Epithelial cell of prostate (primary cell): ENCODE measurements around the gene RIPOR3.
A peak's percentile ranks its signal among the peaks of the same experiment; 100 is the strongest.
"Not testable (repeated sequence)": the region's sequence is repeated elsewhere in the genome, so short reads cannot be mapped to it uniquely, and the experiment has no call there.

Source experiments
- DNase-seq: peaks from one replicate; pipeline ENCODE4 v3.0.0-alpha.2; 2011; ENCODE audit warnings: low read depth, low spot score
- H3K27ac ChIP-seq: fragments of 450-650 bp; 2 replicates; pipeline ENCODE4 v1.5.1; 2017; ENCODE audit warnings: mild to moderate bottlenecking

RIPOR3 gene

GRCh38 chr20:50666709-50667298, 24.5 kb downstream of the RIPOR3 start:
- no peak for DNase-seq
- H3K27ac ChIP-seq: no peak overlapping the region

GRCh38 chr20:50664254-50664653, 27.1 kb downstream of the RIPOR3 start:
- DNase-seq: no peak
- no peak overlapping the region for H3K27ac ChIP-seq

GRCh38 chr20:50663095-50663821, 28.1 kb downstream of the RIPOR3 start:
- no peak overlapping the region for H3K27ac ChIP-seq
- peak; percentile 34 for DNase-seq

GRCh38 chr20:50659975-50660670, 31.2 kb downstream of the RIPOR3 start:
- no peak overlapping the region for H3K27ac ChIP-seq
- DNase-seq: no peak

GRCh38 chr20:50658804-50659380, 32.5 kb downstream of the RIPOR3 start:
- H3K27ac ChIP-seq: peak overlapping the region; percentile 22
- no peak for DNase-seq

GRCh38 chr20:50655311-50655880, 35.9 kb downstream of the RIPOR3 start:
- no peak for DNase-seq
- no peak overlapping the region for H3K27ac ChIP-seq

GRCh38 chr20:50654904-50655303, 36.4 kb downstream of the RIPOR3 start:
- no peak overlapping the region for H3K27ac ChIP-seq
- DNase-seq: no peak

- H3K27ac ChIP-seq: no peak overlapping the region
- DNase-seq: no peak
Observed at GRCh38 chr20:50652702-50653294, 38.5 kb downstream of the RIPOR3 start.

- no peak overlapping the region for H3K27ac ChIP-seq
- DNase-seq: no peak
Observed at GRCh38 chr20:50651676-50652075, 39.7 kb downstream of the RIPOR3 start.

GRCh38 chr20:50649590-50649989, 41.8 kb downstream of the RIPOR3 start:
- DNase-seq: no peak
- no peak overlapping the region for H3K27ac ChIP-seq

- no peak for DNase-seq
- H3K27ac ChIP-seq: no peak overlapping the region
Observed at GRCh38 chr20:50648651-50649050, 42.7 kb downstream of the RIPOR3 start.

- H3K27ac ChIP-seq: peak overlapping the region; percentile 76
- DNase-seq: no peak
Observed at GRCh38 chr20:50646483-50646996, 44.8 kb downstream of the RIPOR3 start.

- DNase-seq: peak; percentile 57
- peak overlapping the region; percentile 76 for H3K27ac ChIP-seq
Observed at GRCh38 chr20:50645253-50646068, 45.9 kb downstream of the RIPOR3 start.

GRCh38 chr20:50642288-50642803, 49.0 kb downstream of the RIPOR3 start:
- no peak overlapping the region for H3K27ac ChIP-seq
- DNase-seq: no peak

- not testable (repeated sequence) for DNase-seq, H3K27ac ChIP-seq
Observed at GRCh38 chr20:50641625-50642287, 49.6 kb downstream of the RIPOR3 start.

GRCh38 chr20:50639971-50640711, 51.2 kb downstream of the RIPOR3 start:
- not testable (repeated sequence) for H3K27ac ChIP-seq, DNase-seq

- DNase-seq, H3K27ac ChIP-seq: not testable (repeated sequence)
Observed at GRCh38 chr20:50638015-50638847, 53.1 kb downstream of the RIPOR3 start.
